ENCODE data around the gene TRIM14. TPM values are rescaled to one million over a fixed set of nuclear protein-coding genes. Genes with fewer than 3 reads are reported as not detected.

Gene TRIM14
- total RNA-seq, 6 experiments from 2014 or later, result 22.6 to 34.6 (median 27.3) TPM

DNA sequence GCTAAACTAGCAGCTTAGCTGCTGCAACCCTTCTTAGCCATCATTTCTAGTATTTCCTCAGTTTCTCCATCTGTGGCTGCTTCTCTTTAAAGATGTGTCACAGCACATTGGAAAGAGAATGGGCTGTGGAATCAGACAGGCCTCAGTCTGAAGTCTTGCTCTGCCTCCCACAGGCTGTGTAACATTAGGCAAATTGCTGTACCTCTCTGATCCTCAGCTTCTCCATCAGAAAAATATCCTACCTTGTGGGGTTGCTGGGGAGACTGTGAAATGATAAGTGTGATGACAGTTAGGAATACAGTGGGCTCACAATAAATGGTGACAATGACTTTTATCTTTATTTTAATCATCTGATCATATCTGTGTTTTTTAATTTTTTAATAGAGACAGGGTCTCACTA lies 17.5 kb upstream of the TRIM14 start:
- Histone ChIP-seq H3K9me3 (no peaks in the 10 kb centered on the region), H3K4me1 (no peaks in the 10 kb centered on the region), H3K36me3 (no peaks in the 10 kb centered on the region), H3K27me3 (no peaks in the 10 kb centered on the region), H3K27ac (no peak overlapping the region), H3K4me3 (no peak overlapping the region)
- no peak for TF ChIP-seq POLR2A (IDR thresholded peaks at IDR 0.05)
- TF ChIP-seq, protein P1, sequence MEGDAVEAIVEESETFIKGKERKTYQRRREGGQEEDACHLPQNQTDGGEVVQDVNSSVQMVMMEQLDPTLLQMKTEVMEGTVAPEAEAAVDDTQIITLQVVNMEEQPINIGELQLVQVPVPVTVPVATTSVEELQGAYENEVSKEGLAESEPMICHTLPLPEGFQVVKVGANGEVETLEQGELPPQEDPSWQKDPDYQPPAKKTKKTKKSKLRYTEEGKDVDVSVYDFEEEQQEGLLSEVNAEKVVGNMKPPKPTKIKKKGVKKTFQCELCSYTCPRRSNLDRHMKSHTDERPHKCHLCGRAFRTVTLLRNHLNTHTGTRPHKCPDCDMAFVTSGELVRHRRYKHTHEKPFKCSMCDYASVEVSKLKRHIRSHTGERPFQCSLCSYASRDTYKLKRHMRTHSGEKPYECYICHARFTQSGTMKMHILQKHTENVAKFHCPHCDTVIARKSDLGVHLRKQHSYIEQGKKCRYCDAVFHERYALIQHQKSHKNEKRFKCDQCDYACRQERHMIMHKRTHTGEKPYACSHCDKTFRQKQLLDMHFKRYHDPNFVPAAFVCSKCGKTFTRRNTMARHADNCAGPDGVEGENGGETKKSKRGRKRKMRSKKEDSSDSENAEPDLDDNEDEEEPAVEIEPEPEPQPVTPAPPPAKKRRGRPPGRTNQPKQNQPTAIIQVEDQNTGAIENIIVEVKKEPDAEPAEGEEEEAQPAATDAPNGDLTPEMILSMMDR (IDR thresholded peaks at IDR 0.05), result no peak
- ATAC-seq, result no peak
- DNase-seq, result peak in 1 of 3 donors; percentile 8
- intact Hi-C loops (cut with DNase I), result loop anchor here in 1 of 2 donors (10.0 kb wide), 1 partner anchor 48 kb away; no protein-coding TSS in a partner anchor

DNA sequence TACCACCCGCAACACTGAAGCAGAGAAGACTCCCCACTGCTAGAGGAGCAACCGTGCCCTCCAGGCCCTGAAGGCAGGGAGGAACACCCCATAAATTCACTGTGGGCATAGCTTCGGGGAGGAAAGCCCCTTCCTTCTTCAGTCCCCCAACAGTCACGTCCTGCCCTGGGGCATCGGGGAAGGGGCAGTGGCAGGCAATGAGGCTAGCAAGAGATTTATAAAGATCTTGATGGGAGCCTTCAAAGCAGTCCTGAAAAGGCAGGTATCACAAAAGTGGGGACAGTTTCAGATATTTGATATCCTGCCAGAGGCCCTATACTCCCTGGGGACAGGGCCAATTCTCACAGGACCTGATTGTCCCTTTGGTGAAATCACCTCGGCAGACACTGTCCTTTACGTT lies 16.9 kb upstream of the TRIM14 start:
- intact Hi-C loops (cut with DNase I), result loop anchor here in 1 of 2 donors (10.0 kb wide), 1 partner anchor 49 kb away; no protein-coding TSS in a partner anchor
- TF ChIP-seq, protein P1 (IDR thresholded peaks at IDR 0.05), result no peak
- no peak for TF ChIP-seq POLR2A (IDR thresholded peaks at IDR 0.05)
- H3K36me3 ChIP-seq, result no peaks in the 10 kb centered on the region
- no peaks in the 10 kb centered on the region for H3K27me3 ChIP-seq
- no peaks in the 10 kb centered on the region for H3K9me3 ChIP-seq
- no peaks in the 10 kb centered on the region for H3K4me1 ChIP-seq
- H3K4me3 ChIP-seq, result no peak overlapping the region
- WGBS (ENCODE audit: insufficient coverage, low coverage, low lambda C conversion rate, missing lambda C conversion rate), result 96% methylated on average over 5 of the region's 7 CpGs
- peak in 1 of 3 donors; percentile 19 for DNase-seq
- ATAC-seq, result no peak
- no peak overlapping the region for H3K27ac ChIP-seq

DNA sequence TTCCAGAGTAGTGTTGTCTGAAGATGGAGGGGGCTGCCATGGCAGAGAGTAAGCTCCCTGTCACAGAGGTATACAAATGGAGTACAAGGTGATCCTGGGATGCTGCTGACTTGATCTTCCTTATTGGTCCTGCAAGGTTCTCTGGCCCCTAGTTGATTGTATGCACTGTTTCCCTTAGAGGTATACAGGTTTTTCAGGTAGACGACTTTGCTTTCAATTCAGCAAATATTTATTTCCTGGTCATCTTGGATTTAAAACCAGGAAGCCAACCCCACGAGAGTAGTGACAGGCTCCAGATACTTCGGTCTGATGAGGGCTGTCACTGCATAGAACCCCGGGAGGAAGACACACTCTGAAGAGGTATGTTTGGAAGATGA lies 16.5 kb upstream of the TRIM14 start:
- TF ChIP-seq POLR2A (IDR thresholded peaks at IDR 0.05), result no peak
- TF ChIP-seq, protein P1 (IDR thresholded peaks at IDR 0.05), result no peak
- WGBS (ENCODE audit: insufficient coverage, low coverage, low lambda C conversion rate, missing lambda C conversion rate), result 70% methylated on average over 4 of the region's 4 CpGs
- no peaks in the 10 kb centered on the region for H3K4me1 ChIP-seq
- DNase-seq (no peak), ATAC-seq (no peak)
- H3K27me3 ChIP-seq, result no peaks in the 10 kb centered on the region
- H3K4me3 ChIP-seq, result no peak overlapping the region
- no peaks in the 10 kb centered on the region for H3K36me3 ChIP-seq
- H3K9me3 ChIP-seq, result no peaks in the 10 kb centered on the region
- H3K27ac ChIP-seq, result no peak overlapping the region
- intact Hi-C loops (cut with DNase I), result loop anchor here in 1 of 2 donors (10.0 kb wide), 1 partner anchor 49 kb away; no protein-coding TSS in a partner anchor

DNA sequence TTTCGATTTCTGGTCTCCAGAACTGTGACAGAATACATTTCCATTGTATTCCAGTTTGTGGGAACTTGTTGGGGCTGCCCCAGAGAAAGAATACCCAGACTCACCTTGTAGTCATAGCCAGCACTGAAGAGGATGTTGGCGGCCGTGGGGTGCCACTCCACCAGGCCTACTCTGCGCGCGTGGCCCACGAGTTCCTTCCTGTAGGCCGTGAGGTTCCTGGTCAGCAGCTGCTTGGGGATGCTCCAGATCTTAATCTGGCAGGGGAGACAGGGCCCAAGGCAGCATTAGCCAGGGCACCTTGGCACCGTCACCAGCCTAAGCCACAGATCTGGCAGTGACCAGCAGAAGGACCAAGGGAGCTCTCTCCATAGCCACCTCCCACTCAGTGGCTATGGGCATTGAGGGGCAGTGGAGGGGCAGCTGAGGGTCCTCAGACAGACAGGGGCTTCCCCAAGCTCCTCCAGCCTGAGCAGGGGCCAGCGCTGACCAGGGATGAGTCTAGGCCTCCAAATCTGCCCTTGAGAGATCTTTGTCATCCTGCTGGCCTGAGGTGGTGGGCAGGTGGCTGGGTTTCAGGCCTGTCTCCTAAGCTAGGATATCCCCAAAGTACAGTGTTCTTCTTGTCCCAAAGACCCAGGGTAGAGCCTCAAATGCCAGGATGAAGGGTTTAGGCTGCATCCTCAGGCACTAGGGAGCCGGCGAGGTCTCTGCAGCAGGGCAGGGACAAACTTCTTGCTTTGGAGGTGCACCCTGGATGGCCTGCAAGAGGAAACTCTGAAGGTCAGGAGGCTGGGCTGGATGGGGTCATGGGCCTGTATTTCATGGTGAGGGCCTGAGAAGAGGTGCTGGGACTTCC lies 15.9 kb upstream of the TRIM14 start:
- TF ChIP-seq, protein P1 (IDR thresholded peaks at IDR 0.05), result no peak
- TF ChIP-seq POLR2A (IDR thresholded peaks at IDR 0.05), result no peak
- Histone ChIP-seq H3K4me1 (no peaks in the 10 kb centered on the region), H3K4me3 (no peak overlapping the region), H3K9me3 (no peaks in the 10 kb centered on the region), H3K36me3 (no peaks in the 10 kb centered on the region), H3K27me3 (no peaks in the 10 kb centered on the region), H3K27ac (no peak overlapping the region)
- 80% methylated on average over 2 of the region's 12 CpGs for WGBS (ENCODE audit: insufficient coverage, low coverage, low lambda C conversion rate, missing lambda C conversion rate)
- ATAC-seq, result no peak
- DNase-seq, result peak in 1 of 3 donors; percentile 36
- intact Hi-C loops (cut with DNase I), result loop anchor here in 1 of 2 donors (10.0 kb wide), 1 partner anchor 50 kb away; no protein-coding TSS in a partner anchor

Data from right lobe of liver (tissue), 6 donors.